ENCODE data around the gene FOXP1.

The FOXP1 gene

DNA sequence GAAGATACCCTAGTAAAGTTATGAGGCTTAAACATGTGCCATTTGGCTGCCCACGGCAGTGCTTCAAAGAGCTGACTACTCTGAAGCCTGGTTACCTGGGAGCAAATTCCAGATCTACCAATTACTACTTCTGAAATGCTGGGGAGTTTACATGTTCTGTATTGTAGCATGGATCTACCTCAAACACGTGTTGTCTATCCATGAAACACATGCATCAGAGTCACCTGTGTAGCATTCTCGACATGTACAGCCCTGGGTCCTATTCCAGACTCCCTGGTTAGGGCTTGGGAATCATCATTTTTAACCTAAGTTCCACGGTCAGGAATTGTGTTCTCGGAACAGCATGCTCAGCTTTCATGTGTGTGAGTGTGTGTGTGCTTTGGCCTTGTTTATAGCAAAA is 671.8 kb downstream of the FOXP1 start:
- Histone ChIP-seq H3K4me1 (no peaks in the 10 kb centered on the region; the same call in 1 of the 2 replicates), H3K27me3 (peaks cover 11% of the 10 kb centered on the region), H3K36me3 (no peaks in the 10 kb centered on the region), H3K4me3 (ENCODE audit: low read depth, low read length) (no peak overlapping the region), H3K9me3 (no peaks in the 10 kb centered on the region; the same call in 1 of the 2 replicates)
- TF ChIP-seq, protein P1, sequence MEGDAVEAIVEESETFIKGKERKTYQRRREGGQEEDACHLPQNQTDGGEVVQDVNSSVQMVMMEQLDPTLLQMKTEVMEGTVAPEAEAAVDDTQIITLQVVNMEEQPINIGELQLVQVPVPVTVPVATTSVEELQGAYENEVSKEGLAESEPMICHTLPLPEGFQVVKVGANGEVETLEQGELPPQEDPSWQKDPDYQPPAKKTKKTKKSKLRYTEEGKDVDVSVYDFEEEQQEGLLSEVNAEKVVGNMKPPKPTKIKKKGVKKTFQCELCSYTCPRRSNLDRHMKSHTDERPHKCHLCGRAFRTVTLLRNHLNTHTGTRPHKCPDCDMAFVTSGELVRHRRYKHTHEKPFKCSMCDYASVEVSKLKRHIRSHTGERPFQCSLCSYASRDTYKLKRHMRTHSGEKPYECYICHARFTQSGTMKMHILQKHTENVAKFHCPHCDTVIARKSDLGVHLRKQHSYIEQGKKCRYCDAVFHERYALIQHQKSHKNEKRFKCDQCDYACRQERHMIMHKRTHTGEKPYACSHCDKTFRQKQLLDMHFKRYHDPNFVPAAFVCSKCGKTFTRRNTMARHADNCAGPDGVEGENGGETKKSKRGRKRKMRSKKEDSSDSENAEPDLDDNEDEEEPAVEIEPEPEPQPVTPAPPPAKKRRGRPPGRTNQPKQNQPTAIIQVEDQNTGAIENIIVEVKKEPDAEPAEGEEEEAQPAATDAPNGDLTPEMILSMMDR (IDR thresholded peaks at IDR 0.05; ENCODE audit: low read depth, low read length) = no peak
- no peak for DNase-seq

GRCh38 chr3:70905491-70905890 is 678.0 kb downstream of the FOXP1 start:
- Histone ChIP-seq H3K9me3 (no peaks in the 10 kb centered on the region), H3K36me3 (no peaks in the 10 kb centered on the region), H3K27me3 (peaks cover 15% of the 10 kb centered on the region), H3K4me1 (no peaks in the 10 kb centered on the region), H3K4me3 (ENCODE audit: low read depth, low read length) (no peak overlapping the region)
- DNase-seq = no peak
- TF ChIP-seq, protein P1 (IDR thresholded peaks at IDR 0.05; ENCODE audit: low read depth, low read length) = no peak

All from BE2C (cell line).